HG03354 (cell line): Measurements from ENCODE around the gene KIF20B.

Experiments
- ATAC-seq: cut with Tn5 transposase; IDR thresholded peaks from one replicate; pipeline ENCODE4 v1.9.1; 2021; ENCODE audit warnings: mild to moderate bottlenecking; ENCODE audit not compliant: unreplicated experiment, poor library complexity, severe bottlenecking

Gene KIF20B

DNA sequence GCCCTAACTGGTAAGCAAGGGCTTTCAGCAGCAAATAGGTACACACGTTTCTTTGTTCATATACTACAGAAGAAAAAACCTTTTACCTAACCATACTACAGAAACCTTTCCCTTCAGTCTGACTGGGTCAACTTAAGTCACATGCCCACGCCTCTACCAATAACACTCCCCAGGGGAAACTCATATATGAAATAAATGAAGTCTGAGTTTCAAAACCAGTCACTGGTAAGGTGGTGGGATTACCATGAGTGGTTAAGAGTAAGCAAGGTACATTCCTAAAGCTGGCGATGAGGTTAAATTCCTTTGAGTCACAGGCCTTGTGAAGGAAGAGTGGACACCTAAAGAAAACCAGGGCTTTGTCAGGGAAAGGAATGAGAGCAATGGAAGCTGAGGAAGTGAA is 21.4 kb upstream of the KIF20B start:
- ATAC-seq = no peak

- no peak for ATAC-seq
Observed at GRCh38 chr10:89683883-89684282, 17.5 kb upstream of the KIF20B start.

DNA sequence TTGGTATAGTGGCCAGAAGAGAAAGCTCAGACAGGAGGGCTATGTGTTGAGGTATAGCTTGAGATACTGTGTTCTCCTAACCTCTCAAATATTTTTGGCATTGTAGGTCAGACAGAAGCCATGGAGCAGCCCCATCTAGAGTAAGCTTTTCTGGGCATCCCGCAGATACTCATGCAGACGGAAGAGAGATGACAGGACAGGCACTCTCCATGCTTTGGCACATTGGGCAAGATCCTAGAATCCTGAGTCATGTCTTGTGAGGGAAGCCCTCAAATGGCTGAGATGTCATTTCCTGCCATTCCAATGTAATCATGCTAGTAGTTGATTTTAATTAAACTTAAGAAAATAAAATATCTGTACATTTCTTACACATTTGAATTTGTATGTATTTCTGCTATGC is 16.8 kb upstream of the KIF20B start:
- no peak for ATAC-seq

DNA sequence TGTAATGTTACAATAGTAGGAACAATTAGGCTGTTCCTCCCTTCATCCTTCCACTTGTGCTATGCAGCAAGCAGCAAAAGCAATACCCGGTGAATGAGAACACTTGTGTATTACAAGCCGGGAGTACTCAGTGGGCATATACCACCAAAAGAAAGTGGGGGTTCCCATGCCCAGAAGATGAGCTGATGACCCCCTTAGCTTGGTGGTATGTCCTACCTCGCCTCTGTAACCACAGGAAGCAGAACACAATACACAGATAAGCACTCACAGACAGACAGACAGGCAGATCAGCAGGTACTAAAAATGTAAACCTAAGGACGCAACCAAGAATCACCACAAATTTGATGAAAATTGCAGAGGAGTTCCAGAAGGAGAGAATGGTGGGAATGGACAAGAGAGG is 15.5 kb upstream of the KIF20B start:
- ATAC-seq = no peak

- ATAC-seq = no peak
Observed at GRCh38 chr10:89690027-89690426, 11.4 kb upstream of the KIF20B start.

DNA sequence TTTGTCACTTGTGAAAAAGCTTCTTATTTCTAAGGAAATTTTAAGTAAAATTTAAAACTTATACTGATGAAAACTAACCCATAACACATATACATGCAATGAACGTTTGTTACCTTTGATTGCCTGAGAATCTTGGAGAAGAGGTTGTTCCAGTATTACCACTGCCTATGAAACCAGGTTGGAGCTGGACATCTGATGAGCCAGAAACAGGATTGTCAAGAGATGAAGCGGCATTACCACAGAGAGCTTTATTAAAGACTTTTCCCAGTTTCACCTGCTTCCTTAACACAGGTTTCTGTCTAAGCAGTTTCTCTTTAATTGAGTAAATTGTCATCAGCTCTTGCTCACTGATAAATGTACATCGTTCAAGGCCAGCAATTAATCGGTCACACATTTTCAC is 9.0 kb upstream of the KIF20B start:
- no peak for ATAC-seq

- ATAC-seq = no peak
Observed at GRCh38 chr10:89693176-89693575, 8.2 kb upstream of the KIF20B start.

DNA sequence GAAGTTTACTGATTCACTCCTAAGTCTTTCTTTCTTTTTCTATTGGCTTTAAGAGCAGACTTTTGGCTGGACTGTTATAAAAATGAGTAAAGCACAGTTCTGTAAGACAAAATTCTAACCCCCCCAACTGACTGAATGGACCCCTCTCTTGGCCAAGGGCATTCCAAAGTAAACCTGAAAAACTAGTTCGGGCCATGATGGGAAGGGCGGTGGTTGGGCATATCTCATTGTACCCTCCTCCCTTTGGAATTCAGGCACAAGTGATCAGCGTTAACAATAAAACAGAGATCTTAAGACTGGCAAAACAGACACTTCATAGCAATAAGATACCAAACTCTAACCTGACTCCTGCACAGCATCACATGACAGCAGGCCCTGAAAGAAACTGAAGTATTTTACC is 6.1 kb upstream of the KIF20B start:
- ATAC-seq = no peak

DNA sequence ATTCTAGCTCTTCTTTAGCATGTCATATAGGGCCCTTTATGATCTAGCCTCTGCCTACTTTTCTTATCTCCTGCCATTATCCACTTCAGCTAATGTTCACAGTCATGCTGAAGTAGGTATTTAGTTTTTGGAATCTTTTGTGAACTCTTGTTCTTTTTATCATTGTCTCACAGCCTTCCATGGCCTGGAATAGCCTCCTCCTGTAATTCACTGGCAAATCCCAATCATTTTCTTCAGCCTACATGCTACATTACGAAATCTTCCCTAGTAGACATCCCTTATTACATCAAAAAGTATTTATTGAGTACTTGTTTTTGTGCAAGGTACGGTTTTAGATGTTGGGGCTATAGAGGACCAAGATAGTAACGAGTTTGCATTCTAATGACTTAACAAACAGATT is 3.4 kb upstream of the KIF20B start:
- ATAC-seq = no peak

GRCh38 chr10:89699581-89700064 is 1.8 kb upstream of the KIF20B start:
- ATAC-seq = no peak

DNA sequence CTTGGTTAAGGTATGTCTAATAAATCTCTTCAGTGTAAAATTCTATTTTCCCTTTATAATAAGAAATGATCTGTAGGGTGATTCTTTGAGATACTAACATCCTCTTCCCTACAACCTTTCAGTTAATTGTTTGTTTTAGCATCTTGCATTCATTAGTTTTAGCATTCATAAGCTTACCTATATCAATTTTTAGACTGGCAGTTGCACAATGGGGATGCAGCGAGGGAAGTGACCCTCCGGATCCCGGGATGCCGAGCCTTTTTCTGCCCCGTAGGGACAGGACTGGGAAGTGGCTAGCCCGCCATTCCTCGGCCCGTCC is 508 bp upstream of the KIF20B start:
- ATAC-seq = no peak

DNA sequence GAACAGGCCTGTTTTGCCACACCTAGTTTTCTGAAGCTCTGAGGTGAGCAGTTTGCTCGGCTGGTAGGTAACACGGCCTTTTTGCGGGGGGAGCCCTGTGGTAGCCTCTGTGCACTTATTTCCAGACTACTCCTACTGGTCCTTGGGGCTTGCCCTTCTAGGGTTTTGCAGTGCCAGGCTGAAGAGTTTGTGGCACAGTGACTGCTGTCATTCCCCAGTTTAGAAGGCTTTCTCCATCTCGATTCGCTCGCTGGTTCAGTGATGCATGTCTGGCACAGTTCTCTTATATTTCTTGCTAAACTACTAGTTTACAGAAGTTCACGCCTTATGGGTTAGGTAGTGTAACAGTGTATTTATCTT is 711 bp downstream of the KIF20B start:
- ATAC-seq = no peak

DNA sequence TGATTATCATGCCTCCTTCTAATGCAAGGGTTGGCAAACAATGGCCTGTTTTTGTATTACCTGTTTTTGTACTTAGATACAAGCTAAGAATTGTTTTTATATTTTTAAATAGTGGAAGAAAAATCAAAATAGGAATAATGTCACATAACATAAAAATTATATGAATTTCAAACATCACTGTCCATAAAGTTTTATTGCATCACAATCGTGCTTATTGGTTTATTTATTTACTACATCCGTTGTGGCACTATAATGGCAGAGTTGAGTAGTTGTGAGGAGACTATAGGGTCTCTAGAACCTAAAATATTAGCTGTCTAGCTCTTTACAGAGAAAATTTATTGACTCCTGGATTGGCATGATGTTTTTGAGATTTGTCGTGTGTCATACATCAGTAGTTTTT is 4.1 kb downstream of the KIF20B start:
- ATAC-seq = no peak

DNA sequence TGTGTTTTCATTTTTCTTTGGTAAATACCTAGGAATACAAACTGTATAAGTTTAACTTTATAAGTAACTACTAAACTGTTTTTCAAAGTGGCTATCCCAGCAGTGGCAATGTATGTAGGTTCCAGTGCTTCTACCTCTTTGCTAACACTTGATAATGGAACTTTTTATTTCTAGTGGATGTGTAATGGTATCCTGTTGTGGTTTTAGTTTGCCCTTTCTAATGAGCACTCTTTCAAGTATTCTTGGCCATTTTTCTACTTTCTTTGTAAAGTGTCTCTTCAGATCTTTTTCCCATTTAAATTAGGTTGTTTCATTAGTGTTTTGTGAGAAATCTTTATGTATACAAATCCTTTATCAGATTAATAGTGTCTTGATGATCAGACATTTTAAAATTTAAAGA is 4.6 kb downstream of the KIF20B start:
- ATAC-seq = no peak

GRCh38 chr10:89707372-89707771 is 6.0 kb downstream of the KIF20B start:
- no peak for ATAC-seq

DNA sequence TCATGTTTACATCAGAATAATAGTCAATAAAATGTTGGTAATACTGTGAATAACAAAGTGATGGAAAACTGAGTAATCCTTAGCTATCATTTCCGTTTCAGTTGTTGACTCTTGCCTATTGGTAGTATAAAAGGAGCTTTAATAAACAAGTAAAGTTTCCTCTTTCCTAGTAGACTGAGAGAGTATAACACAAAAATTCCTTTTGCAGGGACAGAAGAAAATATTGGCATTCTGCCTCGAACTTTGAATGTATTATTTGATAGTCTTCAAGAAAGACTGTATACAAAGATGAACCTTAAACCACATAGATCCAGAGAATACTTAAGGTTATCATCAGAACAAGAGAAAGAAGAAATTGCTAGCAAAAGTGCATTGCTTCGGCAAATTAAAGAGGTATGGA is 9.4 kb downstream of the KIF20B start:
- ATAC-seq = no peak

GRCh38 chr10:89734616-89735015 is 33.2 kb downstream of the KIF20B start:
- ATAC-seq = no peak

DNA sequence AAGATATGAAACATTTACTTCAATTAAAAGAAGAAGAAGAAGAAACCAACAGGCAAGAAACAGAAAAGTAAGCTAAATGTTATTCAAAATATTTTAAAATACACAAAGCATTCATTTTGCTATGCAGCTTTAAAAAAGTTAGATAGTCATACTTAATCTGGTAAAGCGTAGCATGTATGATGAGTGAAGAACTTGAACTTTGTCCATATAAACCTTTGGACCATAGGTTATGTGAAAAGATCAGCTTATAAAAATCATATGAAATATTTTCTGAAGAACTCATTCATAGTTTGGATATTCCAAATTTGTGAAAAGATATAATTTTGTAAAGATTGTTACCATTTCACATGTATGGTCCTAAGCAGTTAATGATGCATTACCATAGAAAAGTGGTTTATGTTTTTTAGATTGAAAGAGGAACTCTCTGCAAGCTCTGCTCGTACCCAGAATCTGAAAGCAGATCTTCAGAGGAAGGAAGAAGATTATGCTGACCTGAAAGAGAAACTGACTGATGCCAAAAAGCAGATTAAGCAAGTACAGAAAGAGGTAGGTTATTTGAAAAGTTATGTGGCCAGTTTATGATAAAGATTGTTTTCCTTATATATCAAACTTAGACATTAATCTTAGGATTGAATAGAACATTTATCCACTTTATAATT is 37.3 kb downstream of the KIF20B start:
- peak; percentile 95 for ATAC-seq

DNA sequence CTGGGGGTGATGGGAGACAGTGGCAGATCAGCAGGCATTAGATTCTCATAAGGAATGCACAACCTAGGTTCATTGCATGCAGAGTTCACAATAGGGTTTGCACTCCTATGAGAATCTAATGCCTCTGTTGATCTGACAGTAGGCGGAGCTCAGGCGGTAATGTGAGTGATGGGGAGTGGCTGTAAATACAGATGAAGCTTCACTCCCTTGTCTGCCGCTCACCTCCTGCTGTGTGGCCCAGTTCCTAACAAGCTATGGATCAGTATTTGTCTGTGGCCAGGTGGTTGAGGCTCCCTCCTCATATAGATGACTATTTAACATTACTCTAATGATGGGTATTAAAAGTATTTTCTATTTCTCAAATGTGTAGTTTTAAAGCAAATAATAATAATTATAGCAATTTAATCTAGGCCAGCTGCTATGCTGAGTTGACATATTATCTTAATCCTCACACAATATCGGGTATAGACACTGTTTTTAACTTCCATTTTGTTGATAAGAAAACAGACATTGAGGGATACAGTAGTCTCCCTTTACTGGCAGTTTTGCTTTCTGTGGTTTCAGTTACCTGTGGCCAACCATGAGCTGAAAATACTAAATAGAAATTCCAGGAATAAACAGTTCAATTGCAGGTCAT is 39.9 kb downstream of the KIF20B start:
- no peak for ATAC-seq

GRCh38 chr10:89744026-89744425 is 42.6 kb downstream of the KIF20B start:
- ATAC-seq = no peak

DNA sequence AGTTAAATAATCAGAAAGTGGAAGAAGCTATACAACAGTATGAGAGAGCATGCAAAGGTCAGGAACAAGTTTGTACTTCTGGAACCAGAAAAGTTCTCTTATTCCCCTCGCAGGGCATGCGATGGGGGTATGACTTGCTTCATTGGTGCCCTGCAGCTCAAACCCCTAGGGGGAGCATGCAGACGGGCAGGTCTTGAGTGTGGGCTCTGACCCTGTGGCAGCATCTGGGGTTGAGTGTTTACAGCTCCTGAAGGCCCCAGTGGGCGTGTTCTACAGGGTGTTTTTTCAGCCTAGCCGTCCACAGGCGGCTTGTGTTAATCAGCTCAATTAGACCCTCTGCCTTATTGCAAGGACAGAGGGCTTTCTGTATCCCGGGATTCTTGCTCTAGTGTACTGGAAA is 44.5 kb downstream of the KIF20B start:
- no peak for ATAC-seq

- no peak for ATAC-seq
Observed at GRCh38 chr10:89750441-89750840, 49.1 kb downstream of the KIF20B start.
